CD14-positive monocyte (primary cell): ENCODE results near the gene BHLHE23. TPM values are rescaled to one million over a fixed set of nuclear protein-coding genes. Genes with fewer than 3 reads are reported as not detected.
A peak's percentile ranks its signal among the peaks of the same experiment; 100 is the strongest.

Source experiments
- DNase-seq, 3 donors: peaks; one replicate each; pipeline ENCODE4 v3.0.0-alpha.2; 2011 to 2022
- H2AFZ ChIP-seq: 2 replicates; pipeline ENCODE4 v1.6.0; 2012; ENCODE audit warnings: mild to moderate bottlenecking, low read depth, low read length, inconsistent platforms; ENCODE audit not compliant: insufficient read depth, poor library complexity, severe bottlenecking
- H3K27ac ChIP-seq, 2 donors: 1 replicate in 1 of 2; 2 replicates in 1 of 2; pipeline ENCODE4 v1.5.1; 2012 to 2013; ENCODE audit warnings: low read length in 2 of 2, control low read depth in 1 of 2, inconsistent platforms in 1 of 2, low read depth in 1 of 2, mild to moderate bottlenecking in 1 of 2
- H3K27me3 ChIP-seq, 2 donors: one replicate each; pipeline versions ENCODE4 v1.6.0 to v1.6.1; 2011 to 2013; ENCODE audit warnings: low read length in 2 of 2; ENCODE audit not compliant: control insufficient read depth in 2 of 2, insufficient read depth in 2 of 2
- H3K36me3 ChIP-seq, 2 donors: replicated peaks in 1 of 2; 1 replicate in 1 of 2; 2 replicates in 1 of 2; pipeline versions ENCODE4 v1.5.1 to v1.6.1; 2012 to 2013; ENCODE audit warnings: low read length in 2 of 2, control low read depth in 1 of 2, inconsistent platforms in 1 of 2, mild to moderate bottlenecking in 1 of 2; ENCODE audit not compliant: insufficient read depth in 2 of 2, control insufficient read depth in 1 of 2
- H3K4me1 ChIP-seq, 2 donors: 1 replicate in 1 of 2; 2 replicates in 1 of 2; pipeline versions ENCODE4 v1.5.1 to v1.6.1; 2012 to 2013; ENCODE audit warnings: low read length in 2 of 2, control low read depth in 1 of 2, inconsistent platforms in 1 of 2, mild to moderate bottlenecking in 1 of 2, moderate library complexity in 1 of 2; ENCODE audit not compliant: insufficient read depth in 2 of 2, control insufficient read depth in 1 of 2
- H3K4me2 ChIP-seq: replicated peaks from 2 replicates; pipeline ENCODE3; 2012; ENCODE audit warnings: low read length, moderate library complexity, mild to moderate bottlenecking; ENCODE audit not compliant: poor library complexity, severe bottlenecking; ENCODE audit errors: extremely low read depth
- H3K4me3 ChIP-seq, 3 experiments: fragments of 200-600 bp in 1 of 3; sonication (generic) in 1 of 3; replicated peaks in 1 of 3; 1 replicate in 2 of 3; 2 replicates in 1 of 3; pipeline ENCODE4 v1.5.1; 2011 to 2013; ENCODE audit warnings: low read length in 3 of 3, mild to moderate bottlenecking in 3 of 3, control low read depth in 2 of 3, low read depth in 2 of 3, inconsistent platforms in 1 of 3, moderate library complexity in 1 of 3
- H3K79me2 ChIP-seq: 2 replicates; pipeline ENCODE4 v1.6.0; 2012; ENCODE audit warnings: mild to moderate bottlenecking, control low read depth, inconsistent platforms, low read length, moderate library complexity; ENCODE audit not compliant: insufficient read depth
- H3K9ac ChIP-seq: 2 replicates; pipeline ENCODE4 v1.6.0; 2017; ENCODE audit warnings: low read length, mild to moderate bottlenecking; ENCODE audit not compliant: insufficient read depth, poor library complexity, severe bottlenecking
- H3K9me3 ChIP-seq, 2 donors: replicated peaks in 1 of 2; 1 replicate in 1 of 2; 2 replicates in 1 of 2; pipeline versions ENCODE4 v1.5.1 to v1.6.1; 2012 to 2013; ENCODE audit warnings: low read length in 2 of 2, control low read depth in 1 of 2; ENCODE audit not compliant: control insufficient read depth in 1 of 2, insufficient read depth in 1 of 2
- H4K20me1 ChIP-seq: 2 replicates; pipeline ENCODE4 v1.6.0; 2012; ENCODE audit warnings: mild to moderate bottlenecking, low read length, control low read depth, moderate library complexity; ENCODE audit not compliant: insufficient read depth
- H3K27ac Mint-ChIP-seq, 7 donors: one replicate each; pipeline ENCODE4 v1.8.0; 2020; ENCODE audit warnings: mild to moderate bottlenecking in 7 of 7, mixed read lengths in 7 of 7, moderate library complexity in 6 of 7, inconsistent platforms in 2 of 7
- H3K27me3 Mint-ChIP-seq, 3 donors: one replicate each; pipeline ENCODE4 v1.8.0; 2021 to 2022; ENCODE audit warnings: low read depth in 3 of 3, mild to moderate bottlenecking in 3 of 3, mixed read lengths in 3 of 3, moderate library complexity in 3 of 3, inconsistent platforms in 1 of 3
- H3K36me3 Mint-ChIP-seq, 2 donors: one replicate each; pipeline ENCODE4 v1.8.0; 2020; ENCODE audit warnings: mixed read lengths in 2 of 2, inconsistent platforms in 1 of 2, mild to moderate bottlenecking in 1 of 2
- H3K4me1 Mint-ChIP-seq: one replicate; pipeline ENCODE4 v1.8.0; 2020; ENCODE audit warnings: mild to moderate bottlenecking, mixed read lengths
- H3K4me3 Mint-ChIP-seq, 2 donors: one replicate each; pipeline ENCODE4 v1.8.0; 2020; ENCODE audit warnings: mild to moderate bottlenecking in 2 of 2, mixed read lengths in 2 of 2, moderate library complexity in 1 of 2
- H3K9me3 Mint-ChIP-seq, 7 donors: one replicate each; pipeline ENCODE4 v1.8.0; 2020 to 2022; ENCODE audit warnings: mixed read lengths in 7 of 7, mild to moderate bottlenecking in 6 of 7, moderate library complexity in 6 of 7, inconsistent platforms in 2 of 7
- CTCF ChIP-seq: fragments of 200-600 bp; IDR thresholded peaks from one replicate; pipeline ENCODE4 v1.8.0; 2022; ENCODE audit warnings: antibody characterized with exemption, mild to moderate bottlenecking
- WGBS: methylation state at CpG from one replicate; pipeline ENCODE4 v1.1.5; 2013; ENCODE audit warnings: missing lambda C conversion rate; ENCODE audit not compliant: insufficient coverage; 5-methylcytosine and 5-hydroxymethylcytosine counted together
- intact Hi-C, 2 donors: fragments of 100-400 bp; cut with micrococcal nuclease; formaldehyde crosslinking; loops; one replicate each; pipeline versions ENCODE4 v1.15.0 to v1.15.1; 2023
- polyA plus RNA-seq, 3 donors: library from polyadenylated mRNA; depleted of rRNA in 1 of 3; unstranded in 2 of 3; stranded (reverse) in 1 of 3; fragments of 300-500 nt in 2 of 3; fragments of >200 nt in 1 of 3; fragmentation: Illumina TruSeq in 2 of 3; gene quantifications; 1 replicate in 2 of 3; 2 replicates in 1 of 3; pipeline ENCODE4 v1.2.3, GENCODE V29; 2012 to 2021

BHLHE23 gene
- polyA plus RNA-seq, 3 donors: not detected

DNA sequence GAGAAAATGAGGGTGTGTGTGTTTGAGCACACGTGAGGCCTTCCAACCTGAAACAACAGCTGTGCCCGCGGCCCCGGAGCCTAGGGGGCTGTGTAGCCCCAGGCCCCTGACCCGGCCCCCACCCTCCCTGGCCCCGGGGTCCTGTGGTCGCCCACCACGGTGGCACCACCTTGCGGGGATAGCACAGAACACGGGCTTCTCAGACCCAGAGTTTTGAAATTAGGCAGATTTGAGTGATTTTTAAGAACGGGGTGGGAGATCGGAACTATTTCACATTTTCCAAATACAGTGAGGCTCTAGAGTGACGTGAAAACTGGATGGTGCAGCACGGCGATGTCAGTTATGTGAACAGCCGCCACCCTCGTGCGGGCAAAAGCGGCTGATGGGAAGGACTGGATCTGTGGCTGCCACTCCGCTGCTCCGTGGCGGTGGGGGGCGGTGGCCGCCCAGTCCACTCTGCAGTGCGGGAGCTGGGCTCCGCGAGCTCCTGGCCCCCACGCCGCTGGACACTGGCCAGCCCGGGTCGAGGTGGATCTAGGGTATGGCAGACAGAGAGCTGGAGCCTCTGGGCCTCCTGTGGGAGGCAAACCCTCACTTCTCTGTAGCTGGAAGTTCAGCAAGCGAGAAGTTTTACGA lies 17.3 kb upstream of the BHLHE23 start:
- peaks cover 39 to 78% (median 47%) of the 10 kb centered on the region in 3 donors for H3K27me3 Mint-ChIP-seq
- H3K27ac Mint-ChIP-seq: no peak overlapping the region
- peaks cover 0 to 37% of the 10 kb centered on the region in 2 donors for H3K27me3 ChIP-seq

More for the DNA sequence above, 17.3 kb upstream of the BHLHE23 start:
- Histone ChIP-seq H3K79me2 (no peaks in the 10 kb centered on the region), H3K4me1 (no peaks in the 10 kb centered on the region), H3K36me3 (no peaks in the 10 kb centered on the region), H3K4me2 (no peak overlapping the region), H3K27ac (no peak overlapping the region), H3K9me3 (no peaks in the 10 kb centered on the region), H4K20me1 (no peaks in the 10 kb centered on the region), H2AFZ (no peak overlapping the region), H3K4me3 (no peak overlapping the region), H3K9ac (no peak overlapping the region)
- intact Hi-C loops: no loop called here
- H3K4me1 Mint-ChIP-seq: no peaks in the 10 kb centered on the region
- H3K36me3 Mint-ChIP-seq: no peaks in the 10 kb centered on the region
- H3K4me3 Mint-ChIP-seq: peak overlapping the region in 1 of 2 donors; percentile 35
- WGBS: 94% methylated on average over 27 of the region's 33 CpGs
- H3K9me3 Mint-ChIP-seq: peaks cover 0 to 13% (median 4%) of the 10 kb centered on the region in 7 donors
- DNase-seq: no peak
- no peak for TF ChIP-seq CTCF
